ENCODE measurements around the gene AMH. TPM values are rescaled to one million over a fixed set of nuclear protein-coding genes. Genes with fewer than 3 reads are reported as not detected.

AMH gene
- total and polyA plus RNA-seq, 4 donors: 0.08 to 0.59 (median 0.47) TPM; not detected in 1

DNA sequence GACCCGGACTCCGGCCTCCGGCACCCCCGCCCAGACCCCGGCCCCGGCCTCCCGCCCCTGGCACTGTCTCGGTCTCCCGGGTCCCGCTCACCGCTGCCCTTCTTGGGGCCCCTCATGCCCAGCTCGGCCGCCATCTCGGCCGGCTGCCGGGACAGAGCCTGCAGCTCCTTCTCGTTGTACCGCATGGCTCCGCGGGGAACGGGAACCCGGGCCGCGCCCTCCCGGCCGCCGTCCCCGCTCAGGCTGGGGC is 13.1 kb upstream of the AMH start:
- peak overlapping the region in 1 of 2 donors; percentile 86 for H3K9ac ChIP-seq (ENCODE audit: low read depth in 1 of 2, low read length in 2 of 2)
- TF ChIP-seq JUND (IDR thresholded peaks at IDR 0.05) (no peak), HNF4G (IDR thresholded peaks at IDR 0.05) (no peak), TAF1 (conservative IDR thresholded peaks at IDR 0.05) (no peak), FOXA1 (IDR thresholded peaks at IDR 0.05) (no peak), GABPA (IDR thresholded peaks at IDR 0.05 in 1 of 2, conservative IDR thresholded peaks at IDR 0.05 in 1 of 2) (no peak), RXRA (IDR thresholded peaks at IDR 0.05) (no peak), SP1 (IDR thresholded peaks at IDR 0.05) (no peak), FOXA2 (IDR thresholded peaks at IDR 0.05) (no peak), YY1 (IDR thresholded peaks at IDR 0.05) (no peak), NR2F2 (IDR thresholded peaks at IDR 0.05) (no peak), RAD21 (IDR thresholded peaks at IDR 0.05) (no peak)
- TF ChIP-seq, protein P1, sequence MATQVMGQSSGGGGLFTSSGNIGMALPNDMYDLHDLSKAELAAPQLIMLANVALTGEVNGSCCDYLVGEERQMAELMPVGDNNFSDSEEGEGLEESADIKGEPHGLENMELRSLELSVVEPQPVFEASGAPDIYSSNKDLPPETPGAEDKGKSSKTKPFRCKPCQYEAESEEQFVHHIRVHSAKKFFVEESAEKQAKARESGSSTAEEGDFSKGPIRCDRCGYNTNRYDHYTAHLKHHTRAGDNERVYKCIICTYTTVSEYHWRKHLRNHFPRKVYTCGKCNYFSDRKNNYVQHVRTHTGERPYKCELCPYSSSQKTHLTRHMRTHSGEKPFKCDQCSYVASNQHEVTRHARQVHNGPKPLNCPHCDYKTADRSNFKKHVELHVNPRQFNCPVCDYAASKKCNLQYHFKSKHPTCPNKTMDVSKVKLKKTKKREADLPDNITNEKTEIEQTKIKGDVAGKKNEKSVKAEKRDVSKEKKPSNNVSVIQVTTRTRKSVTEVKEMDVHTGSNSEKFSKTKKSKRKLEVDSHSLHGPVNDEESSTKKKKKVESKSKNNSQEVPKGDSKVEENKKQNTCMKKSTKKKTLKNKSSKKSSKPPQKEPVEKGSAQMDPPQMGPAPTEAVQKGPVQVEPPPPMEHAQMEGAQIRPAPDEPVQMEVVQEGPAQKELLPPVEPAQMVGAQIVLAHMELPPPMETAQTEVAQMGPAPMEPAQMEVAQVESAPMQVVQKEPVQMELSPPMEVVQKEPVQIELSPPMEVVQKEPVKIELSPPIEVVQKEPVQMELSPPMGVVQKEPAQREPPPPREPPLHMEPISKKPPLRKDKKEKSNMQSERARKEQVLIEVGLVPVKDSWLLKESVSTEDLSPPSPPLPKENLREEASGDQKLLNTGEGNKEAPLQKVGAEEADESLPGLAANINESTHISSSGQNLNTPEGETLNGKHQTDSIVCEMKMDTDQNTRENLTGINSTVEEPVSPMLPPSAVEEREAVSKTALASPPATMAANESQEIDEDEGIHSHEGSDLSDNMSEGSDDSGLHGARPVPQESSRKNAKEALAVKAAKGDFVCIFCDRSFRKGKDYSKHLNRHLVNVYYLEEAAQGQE (IDR thresholded peaks at IDR 0.05): no peak
- TF ChIP-seq, protein P2, sequence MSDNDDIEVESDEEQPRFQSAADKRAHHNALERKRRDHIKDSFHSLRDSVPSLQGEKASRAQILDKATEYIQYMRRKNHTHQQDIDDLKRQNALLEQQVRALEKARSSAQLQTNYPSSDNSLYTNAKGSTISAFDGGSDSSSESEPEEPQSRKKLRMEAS (IDR thresholded peaks at IDR 0.05): no peak
- TF ChIP-seq, protein P3, sequence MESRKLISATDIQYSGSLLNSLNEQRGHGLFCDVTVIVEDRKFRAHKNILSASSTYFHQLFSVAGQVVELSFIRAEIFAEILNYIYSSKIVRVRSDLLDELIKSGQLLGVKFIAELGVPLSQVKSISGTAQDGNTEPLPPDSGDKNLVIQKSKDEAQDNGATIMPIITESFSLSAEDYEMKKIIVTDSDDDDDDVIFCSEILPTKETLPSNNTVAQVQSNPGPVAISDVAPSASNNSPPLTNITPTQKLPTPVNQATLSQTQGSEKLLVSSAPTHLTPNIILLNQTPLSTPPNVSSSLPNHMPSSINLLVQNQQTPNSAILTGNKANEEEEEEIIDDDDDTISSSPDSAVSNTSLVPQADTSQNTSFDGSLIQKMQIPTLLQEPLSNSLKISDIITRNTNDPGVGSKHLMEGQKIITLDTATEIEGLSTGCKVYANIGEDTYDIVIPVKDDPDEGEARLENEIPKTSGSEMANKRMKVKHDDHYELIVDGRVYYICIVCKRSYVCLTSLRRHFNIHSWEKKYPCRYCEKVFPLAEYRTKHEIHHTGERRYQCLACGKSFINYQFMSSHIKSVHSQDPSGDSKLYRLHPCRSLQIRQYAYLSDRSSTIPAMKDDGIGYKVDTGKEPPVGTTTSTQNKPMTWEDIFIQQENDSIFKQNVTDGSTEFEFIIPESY (IDR thresholded peaks at IDR 0.05): no peak
- peak overlapping the region; percentile 97 to 100 for H3K27ac ChIP-seq (ENCODE audit: low read depth in 1 of 2, low read length in 2 of 2)
- H3K9me3 ChIP-seq (ENCODE audit: control insufficient read depth in 4 of 4, low read length in 3 of 4): no peaks in the 10 kb centered on the region
- under 1% methylated on average over 28 of the region's 28 CpGs for WGBS
- no peak for DNase-seq (ENCODE audit: low spot score)
- H3K27me3 ChIP-seq (ENCODE audit: control insufficient read depth in 4 of 4, insufficient read depth in 4 of 4, low read length in 3 of 4): no peaks in the 10 kb centered on the region
- H3K36me3 ChIP-seq (ENCODE audit: control insufficient read depth in 4 of 4, insufficient read depth in 3 of 4, low read depth in 1 of 4, low read length in 3 of 4): peaks cover 0 to 6% (median 2%) of the 10 kb centered on the region in 4 donors
- peaks cover 19 to 52% (median 40%) of the 10 kb centered on the region in 4 donors for H3K4me1 ChIP-seq (ENCODE audit: control insufficient read depth in 4 of 4, insufficient read depth in 4 of 4, low read length in 3 of 4)
- H3K4me3 ChIP-seq (ENCODE audit: low read depth in 1 of 3, low read length in 3 of 3): peak overlapping the region; percentile 66 to 98 (median 81)

DNA sequence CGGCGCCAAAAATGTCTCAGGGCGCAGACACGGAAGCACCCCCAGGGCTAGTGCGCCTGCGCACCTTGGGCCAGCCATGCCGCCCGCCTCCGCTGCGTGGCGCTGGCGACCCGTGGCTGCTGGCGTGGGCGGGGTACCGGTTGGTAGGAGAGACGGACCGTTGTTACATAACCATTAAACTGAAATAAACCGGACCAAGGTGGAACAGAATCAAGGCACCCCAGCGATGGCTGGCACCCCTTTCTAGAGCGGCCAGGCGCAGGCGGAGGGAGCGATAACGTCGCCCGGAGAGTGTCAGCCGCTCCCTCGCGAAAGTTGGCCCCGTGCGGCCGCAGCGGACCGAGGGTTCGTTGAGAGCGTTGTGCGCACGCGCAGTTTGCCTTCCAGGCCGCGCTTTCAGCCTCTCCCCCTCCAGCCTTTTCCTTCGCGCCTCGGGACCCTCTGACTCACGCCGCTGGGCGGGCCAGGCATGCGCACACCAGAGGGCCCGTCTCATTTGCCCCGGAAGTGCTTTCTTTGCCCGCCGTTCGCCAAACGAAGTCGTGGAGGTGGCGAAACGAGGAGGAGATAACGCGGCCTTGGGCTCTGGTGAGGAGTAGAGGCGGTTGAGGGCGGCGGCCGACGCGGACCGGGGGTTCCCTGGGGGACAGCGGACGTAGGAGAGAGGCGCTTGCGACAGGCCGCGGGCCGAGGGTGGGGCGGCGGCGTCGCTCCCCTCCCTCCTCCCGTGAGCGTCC is 12.6 kb upstream of the AMH start, which contains the start of the genes PLEKHJ1 and SF3A2:
Gene PLEKHJ1 (minus strand): TSS at position 16 of the 737 bp plus-strand sequence. CDS start 81 bp downstream, outside the sequence.
Gene SF3A2 (plus strand): TSS at position 511 of the 737 bp plus-strand sequence. CDS start 6,595 bp downstream, outside the sequence.
- H3K4me1 ChIP-seq (ENCODE audit: control insufficient read depth in 4 of 4, insufficient read depth in 4 of 4, low read length in 3 of 4): peaks cover 21 to 54% (median 45%) of the 10 kb centered on the region in 4 donors
- H3K9me3 ChIP-seq (ENCODE audit: control insufficient read depth in 4 of 4, low read length in 3 of 4): no peaks in the 10 kb centered on the region
- H3K4me3 ChIP-seq (ENCODE audit: low read depth in 1 of 3, low read length in 3 of 3): peak within 1 kb of the TSS; percentile 83 to 98 (median 89)
- peak within 1 kb of the TSS; percentile 97 to 100 for H3K27ac ChIP-seq (ENCODE audit: low read depth in 1 of 2, low read length in 2 of 2)
- peak within 1 kb of the TSS; percentile 78 to 86 for H3K9ac ChIP-seq (ENCODE audit: low read depth in 1 of 2, low read length in 2 of 2)
- WGBS: under 1% methylated on average over 80 of the region's 80 CpGs
- H3K27me3 ChIP-seq (ENCODE audit: control insufficient read depth in 4 of 4, insufficient read depth in 4 of 4, low read length in 3 of 4): no peaks in the 10 kb centered on the region
- DNase-seq (ENCODE audit: low spot score): peak; percentile 99
- H3K36me3 ChIP-seq (ENCODE audit: control insufficient read depth in 4 of 4, insufficient read depth in 3 of 4, low read depth in 1 of 4, low read length in 3 of 4): peaks cover 0 to 4% (median under 1%) of the 10 kb centered on the region in 4 donors
- peak; percentile 90 to 96 for TF ChIP-seq JUND (IDR thresholded peaks at IDR 0.05)
- no peak for TF ChIP-seq FOXA1 (IDR thresholded peaks at IDR 0.05)
- peak; percentile 21 for TF ChIP-seq FOXA2 (IDR thresholded peaks at IDR 0.05)
- TF ChIP-seq GABPA (IDR thresholded peaks at IDR 0.05 in 1 of 2, conservative IDR thresholded peaks at IDR 0.05 in 1 of 2): peak; percentile 76 to 93
- TF ChIP-seq NR2F2 (IDR thresholded peaks at IDR 0.05): no peak
- TF ChIP-seq, protein P1 (IDR thresholded peaks at IDR 0.05): no peak
- peak; percentile 46 for TF ChIP-seq SP1 (IDR thresholded peaks at IDR 0.05)
- peak; percentile 24 to 27 for TF ChIP-seq HNF4A (conservative IDR thresholded peaks at IDR 0.05)
- TF ChIP-seq, protein P3 (IDR thresholded peaks at IDR 0.05): peak; percentile 56
- no peak for TF ChIP-seq HNF4G (IDR thresholded peaks at IDR 0.05)
- TF ChIP-seq, protein P2 (IDR thresholded peaks at IDR 0.05): peak; percentile 84
- TF ChIP-seq YY1 (IDR thresholded peaks at IDR 0.05): peak; percentile 69
- TF ChIP-seq, protein P4, sequence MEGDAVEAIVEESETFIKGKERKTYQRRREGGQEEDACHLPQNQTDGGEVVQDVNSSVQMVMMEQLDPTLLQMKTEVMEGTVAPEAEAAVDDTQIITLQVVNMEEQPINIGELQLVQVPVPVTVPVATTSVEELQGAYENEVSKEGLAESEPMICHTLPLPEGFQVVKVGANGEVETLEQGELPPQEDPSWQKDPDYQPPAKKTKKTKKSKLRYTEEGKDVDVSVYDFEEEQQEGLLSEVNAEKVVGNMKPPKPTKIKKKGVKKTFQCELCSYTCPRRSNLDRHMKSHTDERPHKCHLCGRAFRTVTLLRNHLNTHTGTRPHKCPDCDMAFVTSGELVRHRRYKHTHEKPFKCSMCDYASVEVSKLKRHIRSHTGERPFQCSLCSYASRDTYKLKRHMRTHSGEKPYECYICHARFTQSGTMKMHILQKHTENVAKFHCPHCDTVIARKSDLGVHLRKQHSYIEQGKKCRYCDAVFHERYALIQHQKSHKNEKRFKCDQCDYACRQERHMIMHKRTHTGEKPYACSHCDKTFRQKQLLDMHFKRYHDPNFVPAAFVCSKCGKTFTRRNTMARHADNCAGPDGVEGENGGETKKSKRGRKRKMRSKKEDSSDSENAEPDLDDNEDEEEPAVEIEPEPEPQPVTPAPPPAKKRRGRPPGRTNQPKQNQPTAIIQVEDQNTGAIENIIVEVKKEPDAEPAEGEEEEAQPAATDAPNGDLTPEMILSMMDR (IDR thresholded peaks at IDR 0.05; ENCODE audit: low read depth, low read length, missing input control): peak; percentile 100
- TF ChIP-seq RXRA (IDR thresholded peaks at IDR 0.05): peak in 1 of 2 donors; percentile 34
